ENCODE results near the gene IFRD1. TPM values are rescaled to one million over a fixed set of nuclear protein-coding genes. Genes with fewer than 3 reads are reported as not detected.
A peak's percentile ranks its signal among the peaks of the same experiment; 100 is the strongest.

IFRD1 gene
- total RNA-seq, 2 donors from 2014 or later: 67.0 to 99.6 TPM

GRCh38 chr7:112476390-112477052 is 26.3 kb downstream of the IFRD1 start:
- ATAC-seq (ENCODE audit: insufficient number of reproducible peaks, low FRiP score, low read depth): no peak
- Histone ChIP-seq H3K9me3 (no peaks in the 10 kb centered on the region), H3K27ac (peak overlapping the region in 1 of 2 donors; percentile 9), H3K4me3 (no peak overlapping the region), H3K27me3 (replicated peaks; ENCODE audit: insufficient read depth) (no peaks in the 10 kb centered on the region), H3K4me1 (ENCODE audit: control insufficient read depth in 1 of 2, low read depth in 2 of 2) (peaks cover 21 to 35% of the 10 kb centered on the region in 2 donors), H3K36me3 (peaks cover 33% of the 10 kb centered on the region)
- no peak for TF ChIP-seq CTCF (IDR thresholded peaks at IDR 0.05)
- no peak for DNase-seq (ENCODE audit: low spot score)

DNA sequence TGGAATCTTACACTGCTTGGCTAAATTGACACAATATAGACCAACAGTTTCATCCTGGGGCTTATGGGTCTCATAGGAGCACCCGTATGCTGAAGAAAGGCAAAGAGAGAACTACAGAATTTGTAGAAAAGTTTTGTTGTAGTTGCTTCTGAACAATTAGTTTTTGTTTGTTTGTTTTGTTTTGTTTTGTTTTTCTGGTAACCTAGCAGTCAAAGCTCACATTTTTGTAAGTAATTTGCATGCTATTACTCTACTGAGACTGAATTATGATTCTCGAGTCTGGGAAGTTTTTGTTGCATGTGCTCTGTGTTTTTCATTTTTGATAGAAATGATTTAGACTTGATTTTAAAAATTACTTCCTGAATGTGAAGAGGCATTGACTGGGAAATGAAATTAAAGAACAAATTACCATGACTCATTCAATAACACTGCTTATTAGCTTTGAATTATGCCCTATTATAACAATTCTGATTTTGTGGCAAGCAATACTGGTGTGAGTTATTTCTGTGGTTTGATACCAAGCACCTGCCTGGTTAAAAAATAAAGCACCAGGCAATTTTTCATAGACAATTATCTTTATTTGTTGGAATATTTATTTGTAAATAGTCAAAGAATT is 31.0 kb downstream of the IFRD1 start:
- ATAC-seq (ENCODE audit: insufficient number of reproducible peaks, low FRiP score, low read depth): no peak
- H3K4me1 ChIP-seq (ENCODE audit: control insufficient read depth in 1 of 2, low read depth in 2 of 2): peaks cover 37 to 55% of the 10 kb centered on the region in 2 donors
- H3K27ac ChIP-seq: peak overlapping the region; percentile 53 to 80

GRCh38 chr7:112481833-112482670 is 31.8 kb downstream of the IFRD1 start:
- Histone ChIP-seq H3K9me3 (no peaks in the 10 kb centered on the region), H3K4me3 (peak overlapping the region; percentile 2), H3K36me3 (peaks cover 5% of the 10 kb centered on the region), H3K27me3 (replicated peaks; ENCODE audit: insufficient read depth) (no peaks in the 10 kb centered on the region), H3K4me1 (ENCODE audit: control insufficient read depth in 1 of 2, low read depth in 2 of 2) (peaks cover 37 to 54% of the 10 kb centered on the region in 2 donors), H3K27ac (peak overlapping the region; percentile 80 to 83)
- no peak for TF ChIP-seq CTCF (IDR thresholded peaks at IDR 0.05)
- DNase-seq (ENCODE audit: low spot score): peak; percentile 57
- peak; percentile 86 for ATAC-seq (ENCODE audit: insufficient number of reproducible peaks, low FRiP score, low read depth)

More for the DNA sequence above, 31.0 kb downstream of the IFRD1 start:
- Histone ChIP-seq H3K4me3 (no peak overlapping the region), H3K9me3 (no peaks in the 10 kb centered on the region), H3K27me3 (replicated peaks; ENCODE audit: insufficient read depth) (no peaks in the 10 kb centered on the region), H3K36me3 (peaks cover 11% of the 10 kb centered on the region)
- DNase-seq (ENCODE audit: low spot score): no peak
- TF ChIP-seq CTCF (IDR thresholded peaks at IDR 0.05): no peak

DNA sequence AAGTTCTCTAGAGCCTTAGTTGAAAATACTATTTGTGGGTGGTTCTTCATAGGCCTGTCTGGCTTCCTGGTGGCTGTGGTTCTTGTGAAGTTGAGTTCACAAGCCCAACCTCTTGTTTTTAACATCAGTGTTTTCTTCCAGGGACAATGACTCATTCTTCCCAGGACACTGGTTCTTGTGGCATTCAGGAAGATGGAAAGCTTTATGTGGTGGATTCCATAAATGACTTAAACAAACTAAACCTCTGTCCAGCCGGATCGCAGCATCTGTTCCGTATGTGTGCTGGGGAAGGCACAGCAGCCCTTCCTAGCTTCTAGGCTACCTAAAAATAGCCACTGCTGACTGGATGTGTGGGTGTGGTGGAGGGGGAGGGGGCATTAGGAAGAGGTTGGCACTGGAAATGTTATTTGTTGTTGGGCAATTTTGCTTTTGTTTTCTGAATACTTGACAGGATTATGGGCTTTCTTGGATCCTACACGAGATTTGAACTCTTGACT is 34.5 kb downstream of the IFRD1 start:
- peak; percentile 23 for ATAC-seq (ENCODE audit: insufficient number of reproducible peaks, low FRiP score, low read depth)
- TF ChIP-seq CTCF (IDR thresholded peaks at IDR 0.05): no peak
- no peaks in the 10 kb centered on the region for H3K27me3 ChIP-seq (replicated peaks; ENCODE audit: insufficient read depth)
- DNase-seq (ENCODE audit: low spot score): peak; percentile 5
- H3K27ac ChIP-seq: peak overlapping the region; percentile 80 to 83
- peaks cover 37 to 54% of the 10 kb centered on the region in 2 donors for H3K4me1 ChIP-seq (ENCODE audit: control insufficient read depth in 1 of 2, low read depth in 2 of 2)
- H3K4me3 ChIP-seq: peak overlapping the region; percentile 44
- no peaks in the 10 kb centered on the region for H3K9me3 ChIP-seq
- no peaks in the 10 kb centered on the region for H3K36me3 ChIP-seq

DNA sequence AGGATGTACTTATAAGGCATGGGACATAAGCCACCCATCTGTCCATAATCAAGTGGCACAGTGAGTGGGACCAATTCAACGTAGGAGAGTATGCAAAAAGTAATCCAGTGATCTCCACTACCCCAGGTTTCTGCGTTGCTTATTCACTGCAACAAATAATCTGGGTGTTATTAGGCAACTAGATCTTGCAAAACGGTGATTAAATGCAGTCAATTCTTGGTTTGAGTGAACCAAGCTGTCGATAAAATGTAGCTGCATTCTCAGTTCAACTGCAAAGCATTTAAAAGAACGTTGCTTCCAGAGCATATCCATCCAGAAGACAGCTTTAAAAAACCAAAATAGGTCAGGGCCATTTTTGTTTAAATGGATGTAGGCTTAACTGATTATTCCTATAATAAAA is 35.5 kb downstream of the IFRD1 start:
- H3K36me3 ChIP-seq: no peaks in the 10 kb centered on the region
- no peaks in the 10 kb centered on the region for H3K27me3 ChIP-seq (replicated peaks; ENCODE audit: insufficient read depth)
- ATAC-seq (ENCODE audit: insufficient number of reproducible peaks, low FRiP score, low read depth) (no peak), DNase-seq (ENCODE audit: low spot score) (no peak)
- H3K27ac ChIP-seq: peak overlapping the region in 1 of 2 donors; percentile 80
- H3K4me1 ChIP-seq (ENCODE audit: control insufficient read depth in 1 of 2, low read depth in 2 of 2): peaks cover 37 to 47% of the 10 kb centered on the region in 2 donors
- H3K4me3 ChIP-seq: no peak overlapping the region
- TF ChIP-seq CTCF (IDR thresholded peaks at IDR 0.05): no peak
- H3K9me3 ChIP-seq: no peaks in the 10 kb centered on the region
